Hepatocyte (in vitro differentiated cells): ENCODE data around the gene PSMA3.

ENCODE experiments used
- CTCF ChIP-seq: fragments of 200-600 bp; sonication (generic); IDR thresholded peaks from 2 replicates; pipeline ENCODE4 v1.5.1; 2016; ENCODE audit warnings: antibody characterized with exemption, mild to moderate bottlenecking; ENCODE audit not compliant: poor library complexity
- EZH2 ChIP-seq: fragments of 200-600 bp; sonication (generic); IDR thresholded peaks from 2 replicates; pipeline ENCODE4 v1.6.1; 2016; ENCODE audit warnings: antibody characterized with exemption, mild to moderate bottlenecking, borderline replicate concordance

- no peak for TF ChIP-seq CTCF
- TF ChIP-seq EZH2, result no peak
Observed at GRCh38 chr14:58274881-58275280, 30.2 kb downstream of the PSMA3 start.
